ENCODE measurements around the gene KCNQ1. TPM values are rescaled to one million over a fixed set of nuclear protein-coding genes. Genes with fewer than 3 reads are reported as not detected.

Gene KCNQ1
- total and polyA plus RNA-seq, 2 experiments from 2014 or later, result 0.45 to 0.87 TPM

GRCh38 chr11:2768471-2769408 is 323.9 kb downstream of the KCNQ1 start:
- Histone ChIP-seq H3K4me3 (no peak overlapping the region), H4K20me1 (replicated peaks; ENCODE audit: insufficient read depth) (no peaks in the 10 kb centered on the region), H3K4me1 (ENCODE audit: insufficient read depth) (no peaks in the 10 kb centered on the region), H3K27ac (ENCODE audit: low read depth) (no peak overlapping the region), H3K4me2 (no peak overlapping the region), H3K27me3 (ENCODE audit: insufficient read depth) (peaks cover 61% of the 10 kb centered on the region), H3K9me2 (ENCODE audit: insufficient read depth) (peaks cover 3% of the 10 kb centered on the region; the same call in 1 of the 2 replicates), H3K36me3 (ENCODE audit: insufficient read depth) (no peaks in the 10 kb centered on the region), H3K79me2 (replicated peaks; ENCODE audit: insufficient read depth) (no peaks in the 10 kb centered on the region), H3F3A (replicated peaks; ENCODE audit: low read depth) (no peaks in the 10 kb centered on the region), H2AFZ (no peak overlapping the region)
- no peak for DNase-seq (ENCODE audit: low spot score)
- peaks cover 53% of the 10 kb centered on the region for H3K27me3 Mint-ChIP-seq (ENCODE audit: insufficient read depth, low read depth, poor library complexity)
- ATAC-seq, result no peak
- H3K4me3 Mint-ChIP-seq, result no peak overlapping the region
- H3K27ac Mint-ChIP-seq, result no peak overlapping the region
- peaks cover 4% of the 10 kb centered on the region; the same call in 1 of the 3 replicates for H3K4me1 Mint-ChIP-seq
- no peaks in the 10 kb centered on the region; the same call in 2 of the 3 replicates for H3K36me3 Mint-ChIP-seq (ENCODE audit: low read depth)
- TF ChIP-seq CTCF (conservative IDR thresholded peaks at IDR 0.05; ENCODE audit: low read depth in 2 of 2) (no peak), ETS1 (IDR thresholded peaks at IDR 0.05) (no peak), POLR2AphosphoS5 (IDR thresholded peaks at IDR 0.05; ENCODE audit: low read depth) (no peak), ZNF462 (CRISPR knock-in tag; IDR thresholded peaks at IDR 0.05) (no peak), EZH2 (IDR thresholded peaks at IDR 0.05; ENCODE audit: low read depth, unreplicated experiment) (no peak), NANOG (IDR thresholded peaks at IDR 0.05; ENCODE audit: borderline replicate concordance) (no peak), CREB1 (CRISPR knock-in tag; IDR thresholded peaks at IDR 0.05; ENCODE audit: low read depth) (no peak)
- H3K9me3 Mint-ChIP-seq, result peaks cover 3% of the 10 kb centered on the region; the same call in 2 of the 3 replicates

All from GM23338 (cell line).